Measurements from ENCODE around the gene TUBG2. TPM values are rescaled to one million over a fixed set of nuclear protein-coding genes. Genes with fewer than 3 reads are reported as not detected.

TUBG2 gene
- total and polyA plus RNA-seq, 2 of the 8 experiments (the other 6 are each of a cell fraction or from before 2014, with no cell fraction given), result 14.8 to 16.6 TPM

DNA sequence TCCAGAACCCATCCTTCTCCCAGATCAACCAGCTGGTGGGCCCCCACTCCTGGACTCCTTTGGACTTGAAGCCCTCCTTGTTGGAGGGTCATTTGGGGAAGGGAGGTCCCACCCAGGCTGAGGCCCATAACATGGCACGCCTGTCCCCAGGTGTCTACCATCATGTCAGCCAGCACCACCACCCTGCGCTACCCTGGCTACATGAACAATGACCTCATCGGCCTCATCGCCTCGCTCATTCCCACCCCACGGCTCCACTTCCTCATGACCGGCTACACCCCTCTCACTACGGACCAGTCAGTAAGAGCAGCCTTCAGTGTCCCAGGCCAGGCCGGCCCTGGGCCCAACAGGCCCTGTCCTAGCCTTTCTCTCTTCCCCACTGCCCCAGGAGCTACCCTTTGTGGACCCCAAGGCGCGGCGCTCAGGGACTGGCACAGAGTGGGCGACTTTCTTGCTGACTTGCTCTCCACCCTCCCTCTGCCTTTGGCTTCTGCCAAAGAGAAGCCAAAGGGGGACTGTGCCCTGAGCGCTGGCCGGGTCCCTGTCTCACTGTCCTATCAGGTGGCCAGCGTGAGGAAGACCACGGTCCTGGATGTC is 45.3 kb upstream of the TUBG2 start:
- no peak overlapping the region for H2AK5ac ChIP-seq (ENCODE audit: low read depth, low read length)
- no peak overlapping the region for H3K4me2 ChIP-seq (ENCODE audit: insufficient read depth in 1 of 2, low read depth in 2 of 2, low read length in 2 of 2)
- H3K27ac ChIP-seq (ENCODE audit: low read depth, low read length), result no peak overlapping the region
- H4K5ac ChIP-seq (ENCODE audit: insufficient read length, low read depth, low read length), result no peak overlapping the region
- H3K9ac ChIP-seq (replicated peaks in 1 of 4; ENCODE audit: extremely low read depth in 1 of 4, low read depth in 3 of 4, low read length in 3 of 4), result no peak overlapping the region
- no peak overlapping the region for H3K18ac ChIP-seq (ENCODE audit: extremely low read depth, low read length)
- no peak overlapping the region for H2BK20ac ChIP-seq (ENCODE audit: low read length)
- H3K9me3 ChIP-seq (ENCODE audit: insufficient read depth in 2 of 2, low read depth in 1 of 2, low read length in 1 of 2), result no peaks in the 10 kb centered on the region
- peaks cover 0 to 5% (median 3%) of the 10 kb centered on the region in 4 experiments; a peak in 5 of 7 replicates for H3K4me1 ChIP-seq (replicated peaks in 1 of 4; ENCODE audit: control insufficient read depth in 3 of 4, insufficient read depth in 4 of 4, low read length in 3 of 4)
- no peak overlapping the region for H2BK120ac ChIP-seq (replicated peaks; ENCODE audit: low read depth, low read length)
- H4K20me1 ChIP-seq (replicated peaks in 1 of 2; ENCODE audit: control insufficient read depth in 1 of 2, insufficient read depth in 2 of 2, low read length in 2 of 2), result peaks cover 0 to 5% of the 10 kb centered on the region in 2 experiments
- H3K36me3 ChIP-seq (ENCODE audit: control insufficient read depth in 2 of 4, insufficient read depth in 4 of 4, low read length in 3 of 4), result peaks cover 29 to 44% (median 40%) of the 10 kb centered on the region in 4 experiments; a peak in 7 of 8 replicates
- H3K4me3 ChIP-seq (ENCODE audit: extremely low read depth in 1 of 4, insufficient read depth in 2 of 4, low read depth in 3 of 4, low read length in 4 of 4), result no peak overlapping the region
- no peaks in the 10 kb centered on the region; the same call in 1 of the 2 replicates for H3K23me2 ChIP-seq (ENCODE audit: low read depth, low read length)
- no peak overlapping the region for H4K91ac ChIP-seq (replicated peaks; ENCODE audit: insufficient read length, low read length)
- H4K8ac ChIP-seq (ENCODE audit: extremely low read depth, insufficient read depth, low read length), result no peak overlapping the region
- DNase-seq (ENCODE audit: low read depth in 1 of 2, low spot score in 2 of 2), result no peak
- no peak overlapping the region for H3K23ac ChIP-seq (ENCODE audit: insufficient read length)
- no peak overlapping the region for H2BK12ac ChIP-seq (ENCODE audit: low read depth, low read length)
- peaks cover 0 to 5% of the 10 kb centered on the region in 2 experiments; a peak in 2 of 4 replicates for H3K79me2 ChIP-seq (ENCODE audit: control insufficient read depth in 1 of 2, insufficient read depth in 2 of 2, low read length in 2 of 2)
- H2BK5ac ChIP-seq (ENCODE audit: low read depth, low read length), result no peak overlapping the region
- H2AFZ ChIP-seq (ENCODE audit: low read length), result no peak overlapping the region
- H2BK15ac ChIP-seq (ENCODE audit: low read length), result no peak overlapping the region
- H3K14ac ChIP-seq (ENCODE audit: insufficient read length), result no peak overlapping the region
- POLR2A ChIA-PET (ENCODE audit: partially characterized antibody), result interaction anchor here (2.2 kb wide), 1 partner anchor 16 kb away, joined by 5 read pairs; no protein-coding TSS in a partner anchor
- CTCF ChIA-PET (ENCODE audit: partially characterized antibody), result interaction anchor here (0.6 to 1.0 kb wide), 2 partner anchors 10 to 14 kb away, joined by 3 read pairs; no protein-coding TSS in a partner anchor
- H3K4ac ChIP-seq (replicated peaks; ENCODE audit: insufficient read length, low read depth, low read length), result no peak overlapping the region
- H3K79me1 ChIP-seq (ENCODE audit: low read depth, low read length), result no peaks in the 10 kb centered on the region; the same call in 1 of the 2 replicates
- no peaks in the 10 kb centered on the region for H3K27me3 ChIP-seq (replicated peaks in 1 of 4; ENCODE audit: control insufficient read depth in 3 of 4, extremely low read depth in 1 of 4, insufficient read depth in 3 of 4, low read length in 3 of 4)
- no peak overlapping the region for H3K56ac ChIP-seq (replicated peaks; ENCODE audit: insufficient read length, low read depth, low read length)
- WGBS, 2 experiments (ENCODE audit: extremely low coverage in 1 of 2, insufficient coverage in 1 of 2, insufficient read length in 1 of 2, insufficient replicate concordance in 2 of 2, low coverage in 1 of 2, low lambda C conversion rate in 2 of 2, missing lambda C conversion rate in 1 of 2), result 97% methylated on average over 12 of the region's 17 CpGs; no CpG with 5 or more reads in 1 of the 2 experiments
- no peak for TF ChIP-seq ASH2L (IDR thresholded peaks at IDR 0.05; ENCODE audit: low read length)
- TF ChIP-seq POLR2AphosphoS5 (IDR thresholded peaks at IDR 0.05; ENCODE audit: low read depth, low read length), result no peak
- no peak for FAIRE-seq
